ENCODE measurements around the gene PREX1.

The PREX1 gene

GRCh38 chr20:48652961-48653705 is 174.7 kb downstream of the PREX1 start:
- no peak for DNase-seq

DNA sequence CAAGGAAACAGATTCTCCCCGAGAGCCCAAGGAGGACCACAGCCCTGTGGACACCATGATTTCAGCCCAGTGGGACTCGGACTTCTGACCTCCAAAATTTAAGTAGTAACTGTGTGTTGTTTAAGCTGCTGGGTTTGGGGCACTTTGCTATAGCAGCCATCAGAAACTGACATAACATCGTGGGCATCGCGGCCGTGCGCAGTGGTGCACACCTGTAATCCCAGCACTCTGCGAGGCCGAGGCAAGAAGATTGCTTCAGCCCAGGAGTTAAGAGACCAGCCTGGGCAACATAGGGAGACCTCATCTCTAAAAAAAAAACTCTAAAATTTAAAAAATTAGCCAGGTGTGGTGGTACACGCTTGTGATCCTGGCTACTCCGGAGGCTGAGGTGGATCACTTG is 175.8 kb downstream of the PREX1 start:
- no peak for DNase-seq

DNA sequence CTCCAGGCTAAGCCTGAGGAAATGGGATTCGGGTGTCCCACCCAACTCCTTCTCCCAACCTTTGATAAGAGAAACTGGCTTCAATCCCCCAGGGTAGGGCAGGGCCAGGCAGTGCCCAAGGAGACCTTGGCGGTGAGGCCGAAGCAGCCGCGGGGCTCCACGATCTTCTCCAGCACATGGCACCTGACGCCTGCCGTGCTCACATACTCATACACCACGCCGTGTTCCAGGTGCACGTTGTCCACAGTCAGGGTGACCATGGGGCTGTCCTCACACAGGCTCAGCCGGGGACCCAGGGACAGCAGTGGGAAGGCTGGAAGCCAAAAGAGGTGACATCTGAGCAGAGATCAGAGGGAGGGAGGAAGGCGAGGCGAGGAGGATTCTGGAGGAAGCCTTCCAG is 176.5 kb downstream of the PREX1 start:
- no peak for DNase-seq

DNA sequence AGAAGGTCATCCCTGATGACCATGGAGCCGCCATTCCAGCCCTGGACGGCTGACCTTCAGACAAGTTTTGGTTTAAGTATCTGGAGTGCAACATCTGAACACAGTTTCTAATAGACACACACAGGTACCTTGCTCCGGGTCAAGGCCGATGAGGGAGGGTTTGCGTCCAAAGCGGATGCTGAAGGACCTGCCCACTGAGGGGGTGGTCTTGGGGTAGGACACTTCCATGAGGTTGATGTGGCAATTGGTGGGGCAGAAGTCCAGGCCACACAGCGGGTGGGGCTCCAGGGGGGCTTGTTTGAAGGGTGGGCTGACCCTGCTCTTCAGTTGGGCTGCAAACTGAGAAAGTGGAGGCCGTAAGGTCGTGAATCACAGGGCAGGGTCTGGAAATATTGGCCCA is 177.9 kb downstream of the PREX1 start:
- no peak for DNase-seq

DNA sequence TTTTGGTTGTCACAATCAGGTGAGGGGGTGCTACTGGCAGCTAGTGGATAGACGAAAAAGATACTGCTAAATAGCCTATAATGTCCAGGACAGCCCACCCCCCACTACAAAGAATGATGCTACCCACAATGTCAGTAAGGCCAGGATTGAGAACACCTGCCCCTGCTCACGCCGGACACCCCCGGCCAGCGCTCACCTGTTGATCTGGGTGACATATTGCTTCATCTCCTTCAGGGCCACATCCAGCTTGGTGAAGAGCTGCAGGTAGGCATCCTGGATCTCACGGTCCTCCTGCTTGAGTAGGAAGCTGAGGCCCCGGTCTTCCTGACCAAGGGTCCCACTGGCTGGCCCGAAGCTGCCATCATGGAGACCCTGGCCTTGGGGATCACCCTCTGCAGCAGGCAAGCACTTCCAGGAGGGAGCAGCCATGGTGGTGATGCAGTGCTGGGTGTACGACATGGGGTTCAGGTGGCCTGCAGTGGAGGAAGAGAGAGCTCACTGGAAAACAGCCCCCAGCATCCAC is 178.6 kb downstream of the PREX1 start:
- no peak for DNase-seq

- no peak for DNase-seq
Measured at GRCh38 chr20:48648482-48649051, 179.2 kb downstream of the PREX1 start.

DNA sequence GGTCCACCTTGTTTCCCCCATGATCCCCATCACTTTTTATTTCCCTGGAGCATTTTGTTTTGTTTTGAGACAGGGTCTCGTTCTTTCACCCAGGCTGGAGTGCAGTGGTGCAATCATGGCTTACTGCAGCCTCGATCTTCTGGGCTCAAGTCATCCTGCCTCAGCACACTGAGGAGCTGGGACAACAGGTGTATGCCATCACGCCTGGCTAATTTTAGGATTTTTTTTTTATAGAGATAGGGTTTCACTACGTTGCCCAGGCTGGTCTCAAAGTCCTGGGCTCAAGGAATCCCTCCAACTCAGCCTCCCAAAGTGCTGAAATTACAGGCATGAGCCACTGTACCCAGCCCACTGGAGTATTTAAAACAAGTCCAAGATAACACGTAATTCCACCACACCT is 179.9 kb downstream of the PREX1 start:
- DNase-seq: no peak

DNA sequence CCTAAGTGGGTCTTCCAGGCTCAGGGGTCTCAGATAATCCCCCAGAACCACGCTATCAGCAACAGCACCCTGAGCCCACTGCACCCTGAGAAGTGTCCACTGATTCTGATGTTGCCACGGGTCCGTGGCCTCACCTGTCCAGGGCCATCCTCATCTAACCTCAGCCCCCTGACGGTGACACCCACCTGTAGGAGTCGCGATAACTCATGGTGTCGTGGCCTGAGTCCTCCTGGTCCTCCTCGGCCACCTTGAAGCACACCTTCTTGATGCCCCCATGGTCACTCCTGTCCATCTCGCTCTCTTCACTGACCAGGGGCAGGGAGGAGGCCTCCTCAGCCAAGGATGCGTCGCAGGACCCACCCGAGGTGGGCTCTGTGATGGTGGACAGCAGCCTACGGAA is 182.1 kb downstream of the PREX1 start:
- DNase-seq: no peak

DNA sequence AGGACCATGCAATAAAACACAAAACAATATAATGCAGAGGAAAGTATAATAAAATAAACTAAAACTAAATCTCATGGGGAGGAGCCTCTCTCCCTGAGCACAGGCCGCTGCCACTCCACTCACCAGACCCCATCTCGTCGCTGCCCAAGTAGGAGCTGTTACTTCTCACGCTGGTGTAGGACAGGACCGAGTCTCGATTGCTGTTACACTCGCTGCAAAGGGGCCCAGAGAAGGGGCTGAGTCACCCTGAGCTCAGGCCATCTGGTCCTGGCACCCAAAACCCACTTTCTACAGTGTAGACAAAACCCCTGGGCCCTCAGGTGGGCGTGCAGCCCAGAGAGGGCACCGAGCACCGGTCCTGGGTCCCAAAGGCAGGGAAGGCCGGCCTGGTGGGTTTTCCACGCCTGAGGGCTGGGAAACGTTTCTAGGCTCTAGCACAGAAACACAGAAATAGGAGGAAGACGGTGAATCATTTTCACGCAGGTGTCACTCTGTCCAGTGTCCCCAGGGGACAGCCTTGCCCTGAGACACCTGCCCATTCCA is 183.4 kb downstream of the PREX1 start:
- DNase-seq: no peak

GRCh38 chr20:48642105-48642880 is 185.5 kb downstream of the PREX1 start:
- DNase-seq: no peak

- DNase-seq: no peak
Measured at GRCh38 chr20:48640871-48641270, 186.9 kb downstream of the PREX1 start.

GRCh38 chr20:48639899-48640298 is 187.9 kb downstream of the PREX1 start:
- DNase-seq: no peak

GRCh38 chr20:48638546-48638945 is 189.3 kb downstream of the PREX1 start:
- DNase-seq: peak; percentile 19

DNA sequence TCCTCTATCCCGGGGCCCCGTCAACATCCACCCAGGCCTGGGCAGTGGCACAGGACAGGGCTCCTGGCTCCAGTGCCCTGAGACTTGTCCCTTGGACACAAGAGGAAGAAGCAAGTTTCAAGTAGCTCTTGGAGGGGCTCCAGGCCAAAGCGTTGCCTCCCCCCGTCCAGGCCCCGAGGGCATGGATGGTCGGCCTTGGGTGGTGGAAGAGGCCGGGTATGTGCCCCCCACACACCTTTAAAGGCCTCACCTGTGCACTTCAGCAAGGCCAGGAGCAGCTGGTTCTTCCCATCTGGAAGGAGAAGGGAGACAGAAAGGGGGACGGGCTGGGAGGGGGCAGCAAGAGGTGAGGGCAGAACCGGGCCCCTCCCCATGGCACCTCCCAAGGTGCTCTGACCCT is 190.3 kb downstream of the PREX1 start:
- DNase-seq: no peak

- no peak for DNase-seq
Measured at GRCh38 chr20:48636301-48636700, 191.5 kb downstream of the PREX1 start.

- DNase-seq: peak; percentile 40
Measured at GRCh38 chr20:48635791-48636267, 192.0 kb downstream of the PREX1 start.

GRCh38 chr20:48635361-48635760 is 192.4 kb downstream of the PREX1 start:
- DNase-seq: no peak

DNA sequence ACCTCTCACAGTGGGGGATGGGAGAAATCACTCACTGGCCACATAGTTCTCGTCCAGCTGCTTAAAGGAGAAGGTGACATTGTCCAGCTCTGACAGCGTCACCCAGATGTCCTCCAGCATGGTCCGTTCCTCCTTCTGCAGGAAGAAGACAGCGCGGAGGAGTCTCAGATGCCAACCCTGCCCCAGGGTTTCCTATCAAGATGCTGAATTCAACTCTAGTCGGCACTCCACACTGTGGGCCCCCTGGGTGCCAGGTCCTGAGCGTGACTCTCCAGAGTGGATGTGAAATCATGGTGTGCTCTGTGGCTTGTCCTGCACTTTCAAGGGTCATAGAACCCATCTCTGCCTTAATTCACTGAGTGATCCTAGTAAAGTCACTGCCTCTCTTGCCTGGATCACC is 193.2 kb downstream of the PREX1 start:
- DNase-seq: no peak

DNA sequence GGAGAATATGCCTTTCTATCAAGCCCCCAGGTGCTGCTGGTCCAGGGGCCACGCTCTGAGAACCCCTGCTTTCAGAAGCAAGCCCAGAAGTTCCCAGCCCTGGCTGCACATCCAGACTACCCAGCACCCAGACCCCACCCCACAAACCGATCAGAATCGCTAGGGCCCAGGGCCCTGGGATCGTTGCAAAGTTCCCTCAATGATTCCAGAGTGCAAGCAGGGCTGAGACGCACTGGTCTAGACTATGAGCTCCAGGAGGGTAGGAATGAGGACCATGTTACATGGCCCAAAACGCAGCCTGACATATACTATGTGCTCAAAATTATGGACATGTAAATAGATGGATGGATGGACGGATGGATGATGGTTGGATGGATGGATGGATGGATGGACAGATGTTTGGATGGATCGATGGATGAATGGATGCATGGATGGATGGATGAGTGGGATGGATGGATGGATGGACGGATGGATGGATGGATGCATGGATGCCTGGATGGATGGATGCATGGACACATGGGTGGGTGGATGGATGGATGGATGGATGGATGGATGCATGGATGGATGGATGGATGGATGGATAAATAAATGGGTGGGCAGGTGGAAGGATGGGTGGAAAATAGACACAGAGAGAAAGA is 194.1 kb downstream of the PREX1 start:
- DNase-seq: no peak

- DNase-seq: no peak
Measured at GRCh38 chr20:48632825-48633619, 194.8 kb downstream of the PREX1 start.

DNA sequence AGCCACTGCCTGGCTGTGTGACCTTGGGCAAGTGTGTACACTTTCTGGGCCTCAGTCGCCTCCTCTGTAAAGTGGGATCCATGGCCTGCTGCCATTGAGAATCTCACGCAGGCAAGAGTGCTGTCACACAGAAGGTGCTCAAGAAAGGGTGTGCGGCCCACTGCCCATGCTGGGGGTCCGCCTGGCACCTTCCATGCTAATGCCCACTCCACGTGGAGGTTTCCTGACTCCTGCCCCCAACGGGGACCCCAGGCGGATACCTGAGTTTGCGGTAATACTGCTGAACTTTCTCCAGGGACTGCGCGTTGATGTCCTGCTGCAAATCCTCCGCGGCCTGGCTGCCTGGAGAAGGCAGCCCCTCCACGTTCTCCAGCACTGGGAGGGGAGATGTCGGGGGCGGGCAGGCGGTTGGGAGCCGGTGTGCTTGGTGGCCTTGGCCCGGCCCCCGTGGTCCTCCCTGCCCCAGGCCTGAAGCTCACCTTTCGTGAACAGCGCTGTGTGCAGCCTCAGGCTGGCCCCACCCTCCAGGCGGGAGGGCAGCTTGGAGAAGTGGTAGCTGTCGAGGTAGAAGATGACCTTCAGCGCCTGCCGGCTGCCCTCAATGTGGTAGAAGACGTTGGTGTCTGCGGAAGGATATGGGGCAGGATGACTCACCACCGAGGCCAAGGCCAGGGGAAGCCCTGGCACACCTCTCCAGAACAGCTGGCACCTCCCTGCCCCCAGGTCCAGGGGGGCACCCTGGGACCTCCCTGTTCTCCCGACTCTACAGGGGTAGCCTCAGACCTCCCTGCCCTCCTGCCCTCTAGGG is 195.6 kb downstream of the PREX1 start:
- DNase-seq: no peak

Measured in fibroblast of skin of back (primary cell).